Activated T-helper 2 cell treated with anti-CD3 and anti-CD28 coated beads, Interferon-gamma antibody, Interleukin-2, Interleukin-4, amounts not matched to agents 10 μg/mL and 5 μg/mL and 100 μg/mL, durations not matched to agents 14 hours and 24 hours and 36 hours (primary cell): ENCODE measurements around the gene OR6X1. TPM values are rescaled to one million over a fixed set of nuclear protein-coding genes. Genes with fewer than 3 reads are reported as not detected.

Source experiments
- DNase-seq: peaks from one replicate; pipeline ENCODE4 v3.0.0; 2021; ENCODE audit warnings: low spot score
- H3K27ac Mint-ChIP-seq: one replicate; pipeline ENCODE4 v1.8.0; 2021; ENCODE audit warnings: mixed read lengths
- H3K27me3 Mint-ChIP-seq: one replicate; pipeline ENCODE4 v1.8.0; 2021; ENCODE audit warnings: low read depth, mixed read lengths
- H3K36me3 Mint-ChIP-seq: one replicate; pipeline ENCODE4 v1.8.0; 2021; ENCODE audit warnings: low read depth, mixed read lengths
- H3K4me1 Mint-ChIP-seq: one replicate; pipeline ENCODE4 v1.8.0; 2021; ENCODE audit warnings: low read depth, mixed read lengths
- H3K4me3 Mint-ChIP-seq: one replicate; pipeline ENCODE4 v1.8.0; 2021; ENCODE audit warnings: low read depth, mild to moderate bottlenecking, moderate library complexity, mixed read lengths
- H3K9me3 Mint-ChIP-seq: one replicate; pipeline ENCODE4 v1.8.0; 2021; ENCODE audit warnings: mixed read lengths
- intact Hi-C: fragments of 100-400 bp; cut with micrococcal nuclease; formaldehyde crosslinking; loops from one replicate; pipeline ENCODE4 v1.15.1; 2023
- total RNA-seq: library from RNA; stranded (reverse); gene quantifications from 2 replicates; pipeline ENCODE4 v1.2.3, GENCODE V29; 2022

The OR6X1 gene
- total RNA-seq, 1 donor from 2014 or later = not detected

DNA sequence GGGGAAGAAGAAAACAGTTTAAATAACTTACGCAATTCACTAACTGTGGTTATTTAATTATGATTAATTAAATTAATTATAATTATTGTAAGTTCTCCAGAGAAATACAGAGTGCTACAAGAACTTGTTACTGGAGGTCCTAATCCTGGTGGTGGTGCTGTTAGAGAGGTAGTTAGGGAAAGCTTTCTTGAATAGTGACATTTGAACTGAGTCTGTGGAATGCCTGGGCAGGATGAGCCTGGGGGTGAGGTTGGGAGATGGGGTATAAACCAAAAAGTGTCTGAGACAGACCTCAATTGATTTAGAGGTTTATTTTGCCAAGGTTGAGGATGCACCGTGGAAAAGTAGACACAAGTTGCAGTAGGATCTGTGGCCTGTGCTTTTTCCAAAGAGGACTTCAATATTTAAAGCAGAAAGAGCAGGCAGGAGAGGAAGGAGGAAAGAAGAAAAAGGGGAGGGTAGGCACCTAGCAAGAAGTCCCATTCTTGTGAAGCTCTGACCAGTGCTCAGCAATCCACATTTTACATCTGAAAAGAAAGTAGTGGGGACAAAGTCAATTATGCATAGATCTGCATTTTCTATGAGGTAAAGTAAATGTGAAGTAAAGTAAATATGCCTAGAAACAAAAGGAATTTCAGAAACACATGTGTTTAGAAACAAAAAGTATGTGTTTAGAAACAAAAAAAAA, 8.4 kb downstream of the OR6X1 start:
- Mint-ChIP-seq H3K9me3 (peaks cover 6% of the 10 kb centered on the region), H3K36me3 (no peaks in the 10 kb centered on the region), H3K27ac (no peak overlapping the region), H3K4me3 (no peak overlapping the region), H3K4me1 (peaks cover 9% of the 10 kb centered on the region), H3K27me3 (peaks cover 20% of the 10 kb centered on the region)
- no peak for DNase-seq
- intact Hi-C loops = no loop called here

DNA sequence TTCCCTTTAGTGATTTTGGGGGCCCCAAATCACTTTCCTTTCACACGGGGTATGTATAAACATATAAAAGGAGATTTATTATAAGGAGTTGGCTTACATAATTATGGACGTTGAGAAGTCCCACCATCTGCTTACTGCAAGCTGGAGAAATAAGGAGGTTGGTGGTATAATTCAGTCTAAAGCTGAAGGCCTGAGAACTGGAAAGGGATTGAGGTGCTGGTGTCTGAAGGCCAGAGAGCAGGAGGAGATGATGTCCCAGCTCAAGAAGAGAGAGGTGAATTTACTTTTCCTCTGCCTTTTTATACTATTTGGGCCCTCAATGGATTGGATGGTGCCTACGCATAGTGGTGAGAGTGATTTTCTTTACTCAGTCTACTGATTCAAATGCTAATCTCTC, 11.6 kb downstream of the OR6X1 start:
- no peak for DNase-seq
- H3K27ac Mint-ChIP-seq = no peak overlapping the region
- no peaks in the 10 kb centered on the region for H3K9me3 Mint-ChIP-seq
- H3K4me1 Mint-ChIP-seq = peaks cover 26% of the 10 kb centered on the region
- H3K36me3 Mint-ChIP-seq = peaks cover 17% of the 10 kb centered on the region
- intact Hi-C loops = loop anchor here (5.0 kb wide), 1 partner anchor 60 kb away; no protein-coding TSS in a partner anchor
- peaks cover 16% of the 10 kb centered on the region for H3K27me3 Mint-ChIP-seq
- H3K4me3 Mint-ChIP-seq = peak overlapping the region; percentile 89

DNA sequence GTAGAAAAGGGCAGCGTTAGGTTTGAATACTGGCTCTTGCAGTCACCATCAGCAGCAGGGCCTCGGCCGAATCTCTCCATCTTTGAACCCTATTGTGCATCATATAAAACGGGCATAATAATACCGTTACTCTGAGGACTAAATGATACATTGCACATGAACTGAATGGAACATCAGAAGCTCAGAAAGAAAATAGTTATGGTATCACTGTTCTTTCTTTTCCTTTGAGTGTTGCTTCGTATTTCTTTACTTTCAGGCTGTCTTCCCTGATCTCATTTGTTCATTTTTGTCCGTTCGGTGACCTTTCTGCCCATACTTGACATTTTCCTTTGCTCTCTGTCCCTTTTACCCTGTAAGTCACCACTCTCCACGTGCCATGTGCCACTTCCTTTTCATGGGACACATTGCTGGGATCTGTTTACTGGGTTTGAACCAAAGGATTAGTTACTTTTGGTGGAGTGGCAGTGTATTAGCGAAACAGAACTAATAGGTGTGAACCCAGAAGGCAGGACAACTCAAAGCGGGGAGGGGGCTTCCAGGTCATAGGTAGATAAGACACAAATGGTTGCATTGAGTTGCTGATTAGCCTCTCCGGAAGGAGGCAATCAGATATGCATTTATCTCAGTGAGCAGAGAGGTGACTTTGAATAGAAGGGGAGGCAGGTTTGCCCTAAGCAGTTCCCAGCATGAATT, 12.1 kb downstream of the OR6X1 start:
- peaks cover 22% of the 10 kb centered on the region for H3K36me3 Mint-ChIP-seq
- H3K27me3 Mint-ChIP-seq = peaks cover 13% of the 10 kb centered on the region
- H3K9me3 Mint-ChIP-seq = peaks cover 2% of the 10 kb centered on the region
- H3K4me3 Mint-ChIP-seq = peak overlapping the region; percentile 89
- H3K4me1 Mint-ChIP-seq = peaks cover 28% of the 10 kb centered on the region
- H3K27ac Mint-ChIP-seq = peak overlapping the region; percentile 86
- intact Hi-C loops = loop anchor here (5.0 kb wide), 1 partner anchor 60 kb away; no protein-coding TSS in a partner anchor
- no peak for DNase-seq

DNA sequence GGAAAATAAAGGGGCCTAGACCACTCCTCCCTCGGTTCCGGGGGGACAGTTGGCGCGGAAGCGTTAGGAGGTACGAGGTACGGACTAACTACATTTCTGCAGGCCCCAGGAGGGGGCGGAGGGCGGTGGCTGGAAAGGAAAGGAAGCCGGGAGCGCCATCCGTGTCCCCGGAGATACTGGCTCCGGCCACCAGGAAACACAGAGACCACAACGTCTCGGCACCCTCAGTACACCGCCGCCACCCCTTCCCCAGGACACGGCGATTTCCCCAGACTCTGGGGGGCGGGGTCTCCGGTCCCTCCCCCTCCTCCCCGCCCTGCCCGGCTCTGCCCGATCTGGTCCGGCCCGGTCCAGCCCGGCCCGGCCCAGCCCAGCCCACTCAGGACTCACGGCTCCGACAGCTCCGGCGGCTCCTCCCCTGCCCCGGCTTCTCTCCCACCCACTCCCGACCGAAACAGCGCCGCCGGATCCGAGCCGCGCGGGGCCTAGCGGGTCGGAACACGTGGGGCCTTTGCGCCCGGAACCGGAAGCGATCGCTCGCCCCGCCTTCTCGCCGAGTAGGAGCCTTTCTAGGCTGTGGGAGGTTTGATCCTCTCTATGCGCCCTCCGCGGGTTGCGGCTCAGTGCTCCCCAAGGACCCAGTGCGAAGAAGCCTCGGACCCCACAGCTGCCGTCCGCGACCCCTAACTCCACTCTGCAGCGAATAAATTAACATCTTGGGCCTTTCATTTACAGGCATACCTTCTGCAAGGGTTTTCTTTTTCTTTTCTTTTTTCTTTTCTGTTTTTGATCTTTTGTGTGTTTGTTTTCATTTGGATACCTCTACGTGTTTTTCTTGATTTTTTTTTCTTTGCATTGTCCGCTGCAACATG, 12.9 kb downstream of the OR6X1 start, which contains the start of gene ZNF202:
ZNF202 (minus strand) TSS at position 502 of the 872 bp plus-strand sequence. CDS start 10,772 bp downstream, outside the sequence.
- intact Hi-C loops = loop anchor here (1.0 to 5.0 kb wide), 3 partner anchors 14 to 679 kb away; partner anchors contain the start of gene HSPA8
- Mint-ChIP-seq H3K4me3 (peak within 1 kb of the TSS; percentile 89), H3K27me3 (peaks cover 10% of the 10 kb centered on the region), H3K36me3 (peaks cover 30% of the 10 kb centered on the region), H3K27ac (peak within 1 kb of the TSS; percentile 87), H3K9me3 (peaks cover 3% of the 10 kb centered on the region), H3K4me1 (peaks cover 33% of the 10 kb centered on the region)
- peak; percentile 86 for DNase-seq

DNA sequence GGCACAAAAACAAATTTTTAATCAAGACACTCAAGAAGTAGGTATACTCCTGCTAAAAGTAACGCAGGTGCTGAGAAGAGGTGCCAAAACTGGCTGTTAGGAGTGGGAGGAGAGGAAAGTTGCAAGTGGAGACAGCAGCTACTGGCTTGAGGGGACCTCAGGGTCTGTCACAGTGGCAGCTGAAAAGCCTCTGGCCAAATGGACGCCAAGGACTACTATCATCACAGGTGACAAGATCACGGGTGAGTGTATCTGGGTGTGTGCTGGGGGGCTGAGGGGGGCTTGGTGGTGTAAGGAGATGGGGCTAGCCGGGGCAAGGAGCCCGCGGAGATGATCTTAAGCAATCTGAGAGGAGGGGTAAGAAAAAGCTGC, 13.5 kb downstream of the OR6X1 start:
- peak overlapping the region; percentile 89 for H3K4me3 Mint-ChIP-seq
- intact Hi-C loops = loop anchor here (1.0 to 5.0 kb wide), 3 partner anchors 15 to 678 kb away; partner anchors contain the start of gene HSPA8
- peaks cover 30% of the 10 kb centered on the region for H3K36me3 Mint-ChIP-seq
- peak overlapping the region; percentile 87 for H3K27ac Mint-ChIP-seq
- H3K9me3 Mint-ChIP-seq = peaks cover 3% of the 10 kb centered on the region
- DNase-seq = no peak
- peaks cover 34% of the 10 kb centered on the region for H3K4me1 Mint-ChIP-seq
- H3K27me3 Mint-ChIP-seq = peaks cover 4% of the 10 kb centered on the region

DNA sequence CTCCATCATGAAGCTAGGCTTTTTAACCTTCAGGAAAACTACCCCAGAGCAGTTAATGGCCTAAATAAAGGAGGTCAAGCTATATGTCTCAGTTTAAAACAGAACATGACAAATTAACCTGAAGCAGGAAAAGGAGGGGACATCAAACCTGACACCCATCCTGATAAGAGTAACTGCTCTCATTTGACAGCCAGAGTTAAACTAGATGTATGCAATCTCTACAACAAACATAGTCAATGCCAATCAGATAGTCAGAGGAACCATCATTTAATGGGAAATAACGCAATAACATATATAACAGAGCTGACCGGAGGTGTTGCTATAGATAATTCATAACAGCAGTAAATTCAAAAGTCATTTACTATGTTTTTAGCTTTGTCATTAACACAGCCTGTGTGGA, 15.9 kb downstream of the OR6X1 start:
- peaks cover 30% of the 10 kb centered on the region for H3K36me3 Mint-ChIP-seq
- H3K27ac Mint-ChIP-seq = no peak overlapping the region
- no peaks in the 10 kb centered on the region for H3K27me3 Mint-ChIP-seq
- no peak overlapping the region for H3K4me3 Mint-ChIP-seq
- intact Hi-C loops = no loop called here
- DNase-seq = no peak
- H3K9me3 Mint-ChIP-seq = peaks cover 3% of the 10 kb centered on the region
- peaks cover 34% of the 10 kb centered on the region for H3K4me1 Mint-ChIP-seq

DNA sequence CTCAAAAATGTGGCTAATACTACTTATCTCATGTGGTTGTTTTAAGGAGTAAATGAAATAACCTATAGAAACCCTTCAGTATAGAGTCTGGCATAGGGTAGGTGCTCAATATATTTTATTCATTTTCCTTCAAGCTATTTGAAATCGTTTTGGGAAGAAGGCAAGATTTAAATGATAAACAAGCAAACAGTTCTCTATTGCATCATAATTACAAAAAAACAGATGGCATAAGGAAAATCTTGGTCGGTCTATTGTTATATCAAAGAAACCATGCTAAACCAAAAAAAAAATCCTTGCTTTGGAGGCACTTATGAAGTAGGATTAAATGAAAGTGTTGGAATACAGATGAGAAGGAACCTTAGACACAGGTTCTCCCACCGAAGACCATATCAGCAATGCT, 17.5 kb downstream of the OR6X1 start:
- no peak for DNase-seq
- peaks cover 3% of the 10 kb centered on the region for H3K9me3 Mint-ChIP-seq
- no peak overlapping the region for H3K4me3 Mint-ChIP-seq
- peaks cover 30% of the 10 kb centered on the region for H3K36me3 Mint-ChIP-seq
- H3K4me1 Mint-ChIP-seq = peaks cover 24% of the 10 kb centered on the region
- intact Hi-C loops = no loop called here
- no peaks in the 10 kb centered on the region for H3K27me3 Mint-ChIP-seq
- H3K27ac Mint-ChIP-seq = no peak overlapping the region

DNA sequence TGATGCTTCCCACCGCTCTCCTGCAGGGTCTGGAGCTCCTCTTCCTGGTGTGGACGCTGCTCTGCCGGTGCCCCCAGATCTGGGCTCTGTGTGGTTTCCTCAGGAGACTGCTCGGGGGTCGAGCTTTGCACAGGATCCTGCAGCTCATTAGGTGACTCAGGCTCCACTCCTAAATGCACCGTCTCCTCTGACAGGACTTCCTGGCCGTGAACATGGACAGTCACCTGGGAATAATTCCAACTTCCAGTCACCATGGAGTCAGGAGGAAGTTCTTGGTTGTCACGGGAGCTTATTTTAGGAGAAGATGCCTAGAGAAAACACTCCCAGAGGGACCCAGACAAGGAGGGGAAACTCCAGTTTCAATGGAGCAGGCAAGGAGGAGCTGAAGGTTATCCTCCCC, 24.7 kb downstream of the OR6X1 start:
- no peak for DNase-seq
- peaks cover 51% of the 10 kb centered on the region for H3K36me3 Mint-ChIP-seq

DNA sequence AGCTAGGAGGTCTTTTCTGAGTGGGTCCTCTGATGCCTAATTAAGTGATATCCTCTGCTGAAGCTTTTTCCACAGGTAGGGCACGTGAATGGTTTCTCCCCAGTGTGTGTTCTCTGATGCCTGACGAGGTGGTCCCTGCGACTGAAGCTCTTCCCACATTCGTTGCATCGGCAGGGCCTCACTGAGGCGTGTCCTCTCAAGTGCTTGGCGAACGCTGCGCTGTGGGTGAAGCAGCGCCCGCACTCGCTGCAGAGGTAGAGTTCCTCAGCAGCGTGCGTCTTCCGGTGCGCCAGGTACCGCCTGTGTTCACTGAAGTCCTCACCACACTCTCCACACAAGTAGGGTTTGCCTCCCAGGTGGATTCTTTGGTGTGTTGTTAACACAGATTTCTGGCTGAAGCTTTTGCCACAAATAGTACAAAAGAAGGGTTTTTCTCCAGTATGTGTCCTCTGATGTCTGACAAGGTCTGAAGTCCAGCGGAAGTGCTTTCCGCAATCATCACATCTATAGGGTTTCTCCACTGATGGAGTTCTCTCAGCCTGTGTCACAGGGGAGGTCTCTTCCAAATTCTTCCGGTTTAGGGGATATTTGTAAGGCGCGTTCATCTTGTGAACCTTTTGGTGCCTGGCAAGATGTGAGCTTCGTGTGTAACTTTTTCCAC, 28.2 kb downstream of the OR6X1 start:
- Mint-ChIP-seq H3K27me3 (no peaks in the 10 kb centered on the region), H3K4me1 (no peaks in the 10 kb centered on the region), H3K36me3 (peaks cover 67% of the 10 kb centered on the region), H3K27ac (no peak overlapping the region), H3K4me3 (no peak overlapping the region), H3K9me3 (peaks cover 25% of the 10 kb centered on the region)
- no peak for DNase-seq
- intact Hi-C loops = no loop called here

More for the DNA sequence above, 24.7 kb downstream of the OR6X1 start:
- Mint-ChIP-seq H3K27me3 (no peaks in the 10 kb centered on the region), H3K4me3 (no peak overlapping the region), H3K4me1 (no peaks in the 10 kb centered on the region), H3K27ac (no peak overlapping the region), H3K9me3 (peaks cover 25% of the 10 kb centered on the region)
- intact Hi-C loops = no loop called here

DNA sequence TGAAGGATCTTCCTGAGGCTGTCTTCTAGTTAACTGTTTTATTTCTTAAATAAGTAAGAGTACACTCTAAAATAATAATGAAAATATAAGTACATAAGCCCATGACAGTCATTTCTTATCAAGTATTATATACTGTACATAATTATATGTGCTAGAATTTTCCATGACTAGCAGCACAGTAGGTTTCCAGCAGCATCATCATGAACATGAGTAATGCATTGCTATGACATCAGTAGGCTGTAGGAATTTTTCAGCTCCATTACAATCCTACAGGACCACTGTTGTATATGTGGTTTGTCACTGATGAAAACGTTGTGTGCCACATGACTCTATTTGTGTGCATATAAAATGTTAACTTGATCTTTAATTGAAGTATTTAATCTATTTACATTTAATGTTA, 34.9 kb downstream of the OR6X1 start:
- Mint-ChIP-seq H3K36me3 (peaks cover 15% of the 10 kb centered on the region), H3K4me3 (no peak overlapping the region), H3K27me3 (peaks cover 19% of the 10 kb centered on the region), H3K4me1 (no peaks in the 10 kb centered on the region), H3K27ac (no peak overlapping the region), H3K9me3 (no peaks in the 10 kb centered on the region)
- intact Hi-C loops = no loop called here
- no peak for DNase-seq

DNA sequence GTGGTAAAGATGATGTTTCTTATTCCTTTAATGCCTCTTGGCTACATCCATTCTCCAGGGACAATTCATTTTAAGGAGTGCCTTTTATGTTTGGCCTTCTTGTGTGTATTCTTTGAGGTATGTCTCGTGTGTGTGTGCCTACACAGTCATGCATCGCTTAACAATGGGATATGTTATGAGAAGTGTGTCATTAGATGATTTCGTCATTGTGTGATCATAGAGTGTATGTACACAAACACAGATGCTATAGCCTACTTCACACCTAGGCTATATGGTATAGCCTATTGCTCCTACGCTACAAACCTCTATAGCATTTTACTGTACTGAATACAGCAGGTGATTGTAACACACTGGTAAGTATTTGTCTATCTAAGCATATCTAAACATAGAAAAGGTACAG, 35.8 kb downstream of the OR6X1 start:
- H3K27ac Mint-ChIP-seq = no peak overlapping the region
- peaks cover 6% of the 10 kb centered on the region for H3K36me3 Mint-ChIP-seq
- no peaks in the 10 kb centered on the region for H3K9me3 Mint-ChIP-seq
- H3K4me1 Mint-ChIP-seq = no peaks in the 10 kb centered on the region
- H3K4me3 Mint-ChIP-seq = no peak overlapping the region
- peaks cover 28% of the 10 kb centered on the region for H3K27me3 Mint-ChIP-seq
- no peak for DNase-seq
- intact Hi-C loops = no loop called here

DNA sequence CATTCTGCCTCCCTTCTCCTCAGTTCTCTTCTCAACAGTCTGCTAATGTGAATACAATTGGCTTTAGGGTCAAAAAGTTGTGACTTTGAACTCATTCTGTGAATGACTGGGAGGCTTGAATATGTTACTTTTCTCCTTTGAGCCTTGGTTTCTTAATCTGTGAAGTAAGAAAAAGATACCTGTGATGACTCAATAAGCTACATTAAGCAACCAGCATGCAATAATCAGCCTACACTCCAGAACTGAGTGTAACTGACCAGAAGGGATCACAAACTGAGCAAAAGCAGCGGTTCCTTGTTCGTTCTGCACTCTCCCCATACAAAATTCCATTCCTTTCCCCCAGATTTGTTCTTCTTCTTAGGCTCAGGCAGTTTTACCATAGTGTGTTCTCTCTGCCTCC, 36.3 kb downstream of the OR6X1 start:
- Mint-ChIP-seq H3K4me1 (no peaks in the 10 kb centered on the region), H3K36me3 (peaks cover 2% of the 10 kb centered on the region), H3K9me3 (no peaks in the 10 kb centered on the region), H3K4me3 (no peak overlapping the region), H3K27ac (no peak overlapping the region), H3K27me3 (peaks cover 30% of the 10 kb centered on the region)
- no peak for DNase-seq
- intact Hi-C loops = no loop called here
